GM10847 (cell line): ENCODE measurements around the gene DPYSL5.

Source experiments
- POLR2A ChIP-seq: IDR thresholded peaks from 2 replicates; pipeline ENCODE4 v1.6.1; 2011; ENCODE audit not compliant: insufficient read length; ENCODE audit errors: extremely low read depth

Gene DPYSL5

DNA sequence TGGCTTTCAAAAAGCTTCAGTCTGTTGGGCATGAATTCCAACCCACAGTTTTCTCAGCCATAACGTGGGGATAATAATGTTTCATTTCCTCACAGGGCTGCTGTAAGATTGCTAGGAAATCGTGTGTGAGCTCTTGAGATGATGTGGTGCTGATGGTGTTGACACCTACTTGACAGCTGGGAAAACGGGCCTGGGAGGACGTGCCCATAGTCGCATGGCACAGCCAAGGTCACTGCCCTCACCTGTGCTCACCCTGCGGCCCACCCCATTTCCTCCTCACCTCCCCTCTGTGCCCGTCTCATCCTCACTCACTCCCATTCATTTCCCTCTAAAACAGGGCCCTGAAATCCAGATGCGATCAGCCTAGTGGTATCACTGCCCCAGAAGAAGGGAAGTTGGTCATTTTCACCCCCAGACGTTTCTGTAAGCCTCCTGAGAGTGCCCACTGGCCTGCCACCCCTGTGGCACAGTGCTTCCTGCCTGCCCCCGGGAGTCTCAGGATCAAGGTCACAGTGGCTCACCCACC is 33.0 kb downstream of the DPYSL5 start:
- no peak for TF ChIP-seq POLR2A

DNA sequence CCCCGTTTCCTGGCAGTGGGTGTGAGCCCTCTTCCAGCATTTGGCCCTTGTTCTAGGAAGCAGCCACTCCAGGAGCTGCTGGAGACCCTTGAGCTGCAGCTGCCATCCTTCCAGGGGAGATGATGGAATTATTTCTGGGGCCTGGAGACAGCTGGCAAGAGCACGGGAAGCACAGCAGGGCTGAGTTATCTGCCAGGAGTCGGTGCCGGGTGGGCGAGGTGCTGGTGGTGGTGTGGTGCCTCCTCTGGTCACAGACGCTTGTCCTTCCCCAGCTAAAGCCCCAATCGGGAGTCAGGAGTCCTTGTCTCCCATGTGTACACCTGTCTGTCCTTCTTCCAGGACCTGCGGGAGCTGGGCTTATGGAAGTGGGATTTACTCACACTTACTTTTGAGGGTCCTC is 36.0 kb downstream of the DPYSL5 start:
- no peak for TF ChIP-seq POLR2A

DNA sequence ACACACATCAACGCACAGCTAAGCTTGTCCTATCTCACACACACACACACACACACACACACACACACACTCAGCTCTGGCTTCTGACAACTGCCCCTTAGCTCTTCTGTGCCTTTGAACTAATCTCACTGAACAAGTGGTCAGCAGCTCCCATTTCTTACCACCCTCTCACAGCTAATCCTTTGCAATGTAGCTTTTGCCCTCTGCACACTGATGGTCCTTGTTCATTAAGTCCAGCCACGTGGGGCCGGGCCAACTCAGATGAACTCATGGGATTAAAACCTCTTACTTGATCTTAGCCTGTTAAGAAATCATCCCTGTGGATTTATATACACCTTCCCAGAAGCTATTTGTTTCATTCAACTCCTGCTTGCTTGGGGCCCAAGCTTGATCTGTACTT is 36.6 kb downstream of the DPYSL5 start:
- no peak for TF ChIP-seq POLR2A

DNA sequence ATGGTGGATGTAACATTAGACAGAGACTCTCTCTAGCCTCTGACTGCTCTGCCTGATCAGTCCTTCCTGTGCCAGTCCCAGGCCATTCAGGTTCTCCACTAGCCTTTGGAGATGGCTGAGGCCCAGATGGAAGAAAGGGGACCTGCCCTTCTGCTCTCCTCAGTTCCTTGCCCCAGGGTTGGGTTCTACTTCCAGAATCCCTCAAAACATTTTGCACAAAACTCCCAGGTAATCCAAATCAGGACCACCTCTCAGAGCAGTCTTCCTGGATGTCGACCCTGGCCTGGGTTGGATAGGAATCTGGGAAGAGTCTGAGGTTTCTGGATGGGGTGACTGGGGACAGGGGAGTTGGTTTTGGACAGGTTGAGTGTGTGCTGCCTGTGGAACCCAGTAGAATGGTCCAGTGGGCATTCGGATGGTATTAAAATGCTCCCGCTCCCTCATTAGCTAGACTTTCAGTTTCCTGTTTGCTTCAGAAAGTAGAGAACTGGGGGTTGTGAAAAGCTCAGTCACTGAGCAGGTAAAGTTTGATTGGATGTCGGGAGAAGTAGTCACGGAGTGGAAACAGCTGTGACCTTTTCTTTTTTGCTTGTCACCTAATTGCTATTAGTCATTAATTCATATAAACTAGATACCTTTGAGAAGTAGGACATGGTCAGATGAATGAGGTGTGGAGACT is 37.9 kb downstream of the DPYSL5 start:
- no peak for TF ChIP-seq POLR2A

DNA sequence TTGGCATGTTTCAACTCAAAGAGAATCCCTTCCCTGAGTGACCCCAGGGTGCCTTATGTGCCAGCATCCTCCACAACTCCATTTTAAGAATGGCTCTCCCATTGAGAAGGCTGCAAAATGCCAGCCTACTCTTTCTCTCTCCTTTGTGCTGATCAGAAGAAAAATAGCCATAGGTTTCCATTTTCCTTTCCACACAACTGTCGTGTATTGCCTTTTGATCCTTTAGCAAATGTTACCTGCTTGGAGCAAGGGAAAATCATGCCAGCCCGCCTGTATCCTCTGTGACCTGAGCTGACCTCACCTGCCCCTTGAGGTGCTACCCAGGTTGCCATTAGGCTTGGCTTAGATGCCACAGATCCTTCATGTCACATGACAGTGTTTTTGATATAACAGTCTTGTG is 38.8 kb downstream of the DPYSL5 start:
- TF ChIP-seq POLR2A = no peak

DNA sequence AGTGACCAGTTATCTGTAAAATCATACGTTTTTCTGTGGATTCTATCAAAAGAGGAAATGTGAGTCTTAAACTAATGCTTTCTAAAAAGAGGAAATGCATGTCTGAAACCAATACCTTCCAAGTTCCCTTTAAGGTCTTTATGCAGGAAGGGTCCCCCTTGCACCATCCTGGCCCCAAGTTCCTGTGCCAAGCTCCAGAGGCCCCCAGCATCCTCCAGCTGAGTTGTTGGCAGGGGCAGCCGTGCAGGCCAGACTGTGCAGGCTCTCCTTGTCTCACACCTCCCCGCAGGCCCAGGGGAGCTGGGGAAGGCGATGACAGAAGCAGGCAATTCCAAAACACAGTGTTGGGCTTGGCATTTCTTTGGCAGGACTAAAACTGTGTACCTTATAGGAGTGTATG is 39.2 kb downstream of the DPYSL5 start:
- no peak for TF ChIP-seq POLR2A

DNA sequence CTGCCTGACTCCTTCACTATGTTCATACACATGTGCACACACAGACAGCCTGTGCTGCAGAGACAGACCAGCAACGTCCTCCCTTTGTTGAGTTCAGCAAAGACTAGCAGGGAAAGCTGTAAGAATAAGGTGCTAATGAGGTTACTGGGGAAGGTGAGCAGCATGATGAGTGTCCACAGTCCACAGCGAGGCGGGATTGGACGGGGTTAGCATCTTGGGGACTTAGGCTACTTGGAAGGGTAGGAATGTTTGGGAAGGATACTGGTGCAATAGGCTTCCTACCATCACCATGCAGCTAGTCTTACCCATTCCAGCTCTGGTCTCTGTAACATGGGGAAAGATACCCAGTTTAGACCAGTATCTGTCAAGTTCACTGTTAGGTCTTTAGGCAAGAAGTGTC is 41.9 kb downstream of the DPYSL5 start:
- no peak for TF ChIP-seq POLR2A

DNA sequence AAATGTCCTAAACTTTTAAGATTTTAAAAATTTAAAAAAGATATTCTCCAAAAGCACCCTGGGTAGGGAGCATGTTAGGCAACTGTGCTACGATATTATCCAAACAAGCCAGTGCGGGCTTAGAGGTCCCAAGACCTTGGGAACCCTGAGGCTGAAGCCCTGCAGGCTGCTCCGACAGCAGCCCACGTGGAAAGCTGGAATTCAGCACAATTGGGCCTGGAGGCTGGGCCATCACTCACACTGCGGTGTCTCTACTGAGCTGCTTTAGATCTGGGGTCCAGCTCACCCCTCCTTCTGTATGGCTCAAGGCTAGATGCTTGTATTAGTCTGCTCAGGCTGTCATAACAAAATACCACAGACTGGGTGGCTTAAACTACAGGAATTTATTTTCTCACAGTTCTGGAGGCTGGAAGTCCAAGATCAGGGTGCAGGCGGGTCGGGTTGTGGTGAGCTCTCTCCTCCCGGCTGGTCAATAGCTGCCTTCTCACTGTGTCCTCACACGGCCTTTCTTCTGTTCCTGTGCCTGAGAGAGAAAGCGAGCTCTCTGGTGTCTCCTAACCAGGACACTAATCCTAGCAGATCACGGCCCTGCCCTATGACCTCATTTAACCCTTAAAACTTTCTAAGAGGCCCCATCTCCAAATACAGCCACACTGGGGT is 42.5 kb downstream of the DPYSL5 start:
- TF ChIP-seq POLR2A = no peak

DNA sequence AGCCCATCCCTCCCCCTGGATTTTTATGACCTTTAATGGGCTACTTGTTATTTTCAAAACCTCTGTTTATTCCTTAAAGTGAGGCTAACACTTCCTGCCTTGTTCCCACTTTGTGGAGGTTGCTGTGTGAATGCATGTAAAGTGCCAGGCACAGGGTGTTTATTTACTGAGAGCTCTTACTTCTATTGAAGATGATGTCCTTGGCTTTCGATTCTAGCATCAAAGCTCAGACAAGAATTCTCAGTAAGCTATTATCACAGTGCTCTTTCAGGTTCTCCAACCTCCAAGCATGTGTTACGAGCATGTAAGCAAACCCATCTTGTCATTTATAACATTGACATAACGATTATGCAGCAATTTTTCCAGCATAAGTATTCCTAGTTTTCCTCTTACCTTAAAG is 44.2 kb downstream of the DPYSL5 start:
- TF ChIP-seq POLR2A = no peak

DNA sequence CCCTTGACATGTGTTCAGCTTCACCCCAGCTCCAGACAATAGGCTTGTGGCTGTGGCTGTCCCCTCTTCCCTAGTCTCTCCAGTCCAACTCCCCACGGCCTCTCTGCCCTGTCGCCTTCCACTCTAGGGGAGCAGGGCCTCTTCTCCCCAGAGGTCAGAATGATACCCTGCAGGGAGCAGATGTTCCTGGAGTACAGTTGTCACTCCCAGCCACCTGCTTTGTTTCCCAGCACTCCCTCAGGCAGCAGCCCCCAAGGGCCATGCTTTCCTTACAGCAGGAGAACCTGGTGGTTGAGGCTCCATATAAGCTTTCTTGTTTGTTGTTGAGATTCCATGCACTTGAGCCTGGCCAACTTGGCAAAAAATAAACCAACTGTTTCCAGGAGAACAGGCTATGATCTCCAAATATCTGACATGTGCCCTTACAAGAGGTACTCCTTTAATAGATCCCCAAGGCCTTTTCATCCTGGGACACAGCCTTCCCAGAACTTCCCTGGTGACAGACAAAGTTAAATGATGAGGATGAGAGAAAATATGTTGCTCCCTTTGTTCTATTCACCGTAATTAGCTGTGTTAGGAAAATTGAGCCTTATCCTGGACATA is 45.1 kb downstream of the DPYSL5 start:
- no peak for TF ChIP-seq POLR2A

DNA sequence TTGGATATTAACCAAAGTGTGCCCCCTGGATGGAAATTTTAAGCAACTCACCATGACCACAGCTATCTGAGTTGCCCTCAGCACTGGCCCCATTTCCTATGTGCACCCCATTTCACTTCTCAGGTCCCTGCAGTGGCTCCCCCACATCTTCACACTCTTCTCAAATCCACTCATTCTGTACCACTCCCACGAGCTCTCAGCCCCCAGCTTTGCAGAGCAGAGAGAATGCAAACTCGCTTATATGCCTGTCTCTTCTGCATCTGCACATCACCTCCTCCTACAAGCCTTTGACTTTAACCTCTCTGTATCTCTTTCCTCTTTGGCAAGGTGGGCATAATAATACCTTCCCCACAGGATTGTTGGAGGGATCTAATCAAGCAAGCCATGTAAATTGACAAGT is 46.2 kb downstream of the DPYSL5 start:
- TF ChIP-seq POLR2A = no peak

DNA sequence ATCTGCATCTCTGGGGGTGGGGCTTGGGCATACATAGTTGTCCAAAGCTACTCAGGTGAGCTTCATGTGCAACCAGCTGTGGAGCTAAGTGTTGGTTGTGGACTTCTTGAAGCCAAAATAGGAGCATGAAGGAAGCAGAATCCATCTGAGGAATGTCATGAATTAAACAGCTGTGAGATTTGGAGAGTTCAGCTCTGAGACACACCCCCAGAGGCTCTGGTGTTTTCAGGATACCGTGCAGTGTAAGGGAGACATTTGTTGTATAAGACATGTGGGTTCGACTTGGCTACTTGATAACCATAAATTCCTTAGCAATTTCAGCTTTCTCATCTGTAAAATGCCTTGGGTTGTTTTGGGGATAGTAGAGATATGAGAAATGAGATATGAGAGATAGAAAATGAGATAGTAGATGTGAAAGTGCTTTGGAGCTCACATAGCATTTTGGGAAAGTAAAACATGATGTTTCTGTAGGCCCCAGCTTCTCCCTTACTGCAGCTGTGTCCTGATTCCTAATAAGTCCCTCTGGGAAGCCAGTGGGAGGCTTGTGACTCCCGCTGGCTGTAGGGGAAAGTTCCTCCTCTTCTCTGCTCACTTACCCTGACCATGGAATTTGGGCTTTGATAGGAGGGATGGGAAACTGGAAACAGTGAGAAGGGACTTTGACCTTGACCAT is 50.0 kb downstream of the DPYSL5 start:
- no peak for TF ChIP-seq POLR2A

DNA sequence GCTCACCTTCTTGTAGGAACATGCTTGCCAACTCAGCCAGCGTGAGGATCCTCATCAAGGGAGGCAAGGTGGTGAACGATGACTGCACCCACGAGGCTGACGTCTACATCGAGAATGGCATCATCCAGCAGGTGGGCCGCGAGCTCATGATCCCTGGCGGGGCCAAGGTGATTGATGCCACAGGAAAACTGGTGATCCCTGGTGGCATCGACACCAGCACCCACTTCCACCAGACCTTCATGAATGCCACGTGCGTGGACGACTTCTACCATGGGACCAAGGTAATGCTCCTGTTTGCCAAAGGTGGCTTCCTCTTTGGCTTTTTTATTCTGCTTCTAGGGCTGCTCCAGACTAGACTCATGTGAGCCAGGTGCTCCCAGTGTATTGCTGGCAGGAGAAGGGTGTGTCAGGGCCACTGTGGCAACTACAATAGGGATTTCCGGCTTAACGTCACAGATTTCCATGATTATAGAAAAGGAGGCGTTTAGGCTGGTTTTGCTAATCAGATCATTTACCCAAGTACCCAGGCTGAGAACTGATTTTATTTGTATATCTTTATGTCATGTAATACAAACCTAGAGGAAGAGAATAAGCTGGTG is 50.6 kb downstream of the DPYSL5 start:
- no peak for TF ChIP-seq POLR2A

DNA sequence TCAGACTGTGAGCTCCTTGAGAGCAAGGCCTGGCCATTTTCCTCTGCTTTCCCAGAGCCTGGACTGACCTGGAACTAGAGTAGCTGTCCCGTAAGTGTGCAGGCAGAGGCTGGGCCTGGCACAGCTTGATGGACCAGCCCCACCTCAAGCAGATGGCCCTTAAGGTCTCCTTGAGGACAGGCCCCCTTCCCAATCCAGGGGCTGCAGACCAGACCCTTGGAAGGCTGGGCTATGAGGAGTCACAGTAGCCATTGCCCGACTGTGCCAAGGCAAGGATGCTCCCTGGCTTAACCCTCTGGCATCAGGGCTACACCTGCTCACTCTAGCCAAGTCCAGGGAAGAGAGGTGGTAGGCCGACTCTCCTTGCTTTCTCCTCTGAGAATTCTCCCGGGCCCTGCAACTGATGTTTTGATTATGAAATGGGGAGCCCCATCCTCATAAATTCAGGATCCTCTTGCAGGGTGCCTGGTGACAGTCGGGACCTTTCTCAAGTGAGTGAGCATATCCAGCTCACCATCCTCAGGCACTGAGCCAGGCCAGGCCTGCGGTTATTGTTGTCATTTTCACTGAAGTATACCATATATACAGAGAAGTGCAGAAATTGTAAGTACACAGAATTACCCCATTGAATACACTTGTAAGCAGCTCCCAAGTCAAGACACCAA is 51.7 kb downstream of the DPYSL5 start:
- TF ChIP-seq POLR2A = no peak

DNA sequence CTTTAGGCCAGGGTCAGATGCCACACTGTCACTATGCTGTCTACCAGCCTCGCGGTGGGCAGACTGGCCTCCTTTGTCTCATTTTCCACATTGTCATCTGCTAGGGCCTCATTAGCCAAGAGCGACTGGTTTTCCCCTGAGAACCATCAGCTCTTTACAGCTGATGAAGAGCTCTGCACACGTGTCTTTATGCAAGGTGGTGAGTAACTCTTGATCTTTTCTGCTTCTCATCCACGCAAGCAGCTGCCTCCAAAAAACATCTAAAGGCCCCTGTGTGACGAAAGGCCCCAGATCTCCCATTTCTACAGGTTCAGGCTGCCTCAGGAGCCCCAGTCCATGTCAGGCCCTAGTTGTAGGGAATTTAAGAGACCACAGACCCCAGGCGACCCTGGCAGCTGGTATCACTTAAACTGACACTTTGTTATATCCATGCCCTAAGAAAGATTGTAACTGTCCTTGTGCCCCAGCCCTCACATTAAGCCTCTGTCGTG is 52.9 kb downstream of the DPYSL5 start:
- TF ChIP-seq POLR2A = no peak
